HL-60/S4 treated with phorbol 12-myristate 13-acetate at 8.2 ng/mL for 4 days and 3 days (cell line): Measurements from ENCODE around the gene NAT14.
"Not testable (repeated sequence)": the region's sequence is repeated elsewhere in the genome, so short reads cannot be mapped to it uniquely, and the experiment has no call there.

Source experiments
- in situ Hi-C: fragments of 300-500 bp; cut with MboI; formaldehyde crosslinking; loops from 2 replicates; pipeline ENCODE4 v1.15.0; 2022; ENCODE audit warnings: low sequenced_read_pairs

NAT14 gene

GRCh38 chr19:55530996-55531395 lies 46.0 kb downstream of the NAT14 start:
- in situ Hi-C loops = no loop called here

- in situ Hi-C loops = not testable (repeated sequence)
Measured at GRCh38 chr19:55534280-55534679, 49.3 kb downstream of the NAT14 start.

GRCh38 chr19:55535173-55535964 lies 50.4 kb downstream of the NAT14 start:
- in situ Hi-C loops = no loop called here

DNA sequence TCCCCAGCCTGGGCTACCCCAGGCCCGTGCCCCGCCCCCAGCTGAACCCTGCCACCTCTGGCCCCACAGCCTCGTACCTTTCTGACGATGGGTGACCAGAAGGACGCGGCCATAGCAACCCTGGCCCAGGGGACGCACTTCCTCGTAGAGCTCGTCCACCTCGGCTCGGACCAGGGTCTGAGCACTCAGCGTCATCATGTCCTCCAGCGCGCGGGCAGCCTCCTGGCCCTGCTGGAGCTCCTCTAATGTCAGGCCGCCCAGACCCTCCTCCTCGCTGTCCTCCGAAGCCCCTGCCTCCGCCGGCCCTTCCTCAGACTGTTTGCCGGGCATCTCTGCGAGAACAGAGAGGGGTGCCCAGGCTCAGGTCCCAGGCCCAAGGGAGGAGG lies 51.0 kb downstream of the NAT14 start:
- in situ Hi-C loops = no loop called here

DNA sequence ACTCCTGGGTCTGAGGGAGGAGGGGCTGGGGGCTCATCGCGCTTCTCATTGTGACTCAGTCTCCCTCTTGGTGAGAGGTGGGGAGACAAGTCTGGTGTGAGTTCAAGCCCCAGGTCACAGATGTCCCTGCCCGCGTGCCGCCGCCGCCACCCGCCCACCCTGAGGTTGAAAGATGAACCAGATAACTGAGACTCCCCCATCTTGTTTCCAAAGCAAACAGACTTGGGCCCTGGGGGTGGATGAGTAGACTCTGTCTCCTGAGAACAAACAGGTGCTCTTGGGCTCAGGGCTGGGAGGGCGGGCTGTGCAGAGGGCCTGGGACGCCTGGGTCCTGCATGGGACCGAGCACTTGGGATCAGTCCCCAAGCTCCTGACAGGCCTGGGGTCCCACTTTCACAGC lies 51.4 kb downstream of the NAT14 start:
- in situ Hi-C loops = no loop called here
